PFSK-1 (cell line): ENCODE data around the gene NAV2.

ENCODE experiments used
- POLR2AphosphoS5 ChIP-seq: IDR thresholded peaks from 2 replicates; pipeline ENCODE4 v1.6.1; 2012; ENCODE audit warnings: low read depth, mild to moderate bottlenecking, control low read depth, low read length, moderate library complexity
- REST ChIP-seq, 2 experiments: IDR thresholded peaks; 2 replicates each; pipeline versions ENCODE4 v1.6.1 to v1.8.0; 2011 to 2012; ENCODE audit warnings: low read depth in 2 of 2, low read length in 2 of 2, control low read depth in 1 of 2, inconsistent platforms in 1 of 2, mild to moderate bottlenecking in 1 of 2, moderate library complexity in 1 of 2; ENCODE audit not compliant: insufficient read depth in 1 of 2
- TAF1 ChIP-seq: IDR thresholded peaks from 2 replicates; pipeline ENCODE4 v1.6.1; 2012; ENCODE audit warnings: low read length, control low read depth, borderline replicate concordance; ENCODE audit not compliant: insufficient read depth

GRCh38 chr11:20075627-20076026 is 363.0 kb downstream of the NAV2 start:
- TF ChIP-seq POLR2AphosphoS5, result no peak
- no peak for TF ChIP-seq REST (IDR thresholded peaks at IDR 0.05; ENCODE audit: insufficient read depth in 1 of 2, low read depth in 2 of 2, low read length in 2 of 2)
- no peak for TF ChIP-seq TAF1
